ENCODE measurements around the gene MSI2.

DNA sequence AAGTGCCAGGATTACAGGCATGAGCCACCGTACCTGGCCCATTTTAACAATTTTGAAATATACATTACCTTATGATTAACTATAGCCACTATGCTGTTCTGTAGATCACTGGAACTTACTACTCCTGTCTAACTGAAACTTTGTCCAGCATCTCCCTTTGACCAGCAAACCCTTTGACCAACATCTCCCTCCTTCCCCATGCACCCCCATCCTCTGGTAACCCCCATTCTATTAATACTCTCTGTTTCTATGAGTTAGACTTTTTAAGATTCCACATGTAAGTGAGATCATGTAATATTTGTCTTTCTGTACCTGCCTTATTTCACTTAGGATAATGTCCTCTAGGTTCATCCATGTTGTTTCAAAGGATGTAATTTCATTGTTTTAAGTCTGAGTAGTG lies 178.0 kb downstream of the MSI2 start:
- TF ChIP-seq POLR2AphosphoS5 (IDR thresholded peaks at IDR 0.05; ENCODE audit: insufficient read depth, low read depth, low read length) (no peak), EZH2 (IDR thresholded peaks at IDR 0.05; ENCODE audit: borderline replicate concordance, low read depth, low read length, severe bottlenecking) (no peak), JUN (IDR thresholded peaks at IDR 0.05; ENCODE audit: borderline replicate concordance, insufficient read depth, insufficient read length, low read depth) (no peak)
- TF ChIP-seq, protein P1, sequence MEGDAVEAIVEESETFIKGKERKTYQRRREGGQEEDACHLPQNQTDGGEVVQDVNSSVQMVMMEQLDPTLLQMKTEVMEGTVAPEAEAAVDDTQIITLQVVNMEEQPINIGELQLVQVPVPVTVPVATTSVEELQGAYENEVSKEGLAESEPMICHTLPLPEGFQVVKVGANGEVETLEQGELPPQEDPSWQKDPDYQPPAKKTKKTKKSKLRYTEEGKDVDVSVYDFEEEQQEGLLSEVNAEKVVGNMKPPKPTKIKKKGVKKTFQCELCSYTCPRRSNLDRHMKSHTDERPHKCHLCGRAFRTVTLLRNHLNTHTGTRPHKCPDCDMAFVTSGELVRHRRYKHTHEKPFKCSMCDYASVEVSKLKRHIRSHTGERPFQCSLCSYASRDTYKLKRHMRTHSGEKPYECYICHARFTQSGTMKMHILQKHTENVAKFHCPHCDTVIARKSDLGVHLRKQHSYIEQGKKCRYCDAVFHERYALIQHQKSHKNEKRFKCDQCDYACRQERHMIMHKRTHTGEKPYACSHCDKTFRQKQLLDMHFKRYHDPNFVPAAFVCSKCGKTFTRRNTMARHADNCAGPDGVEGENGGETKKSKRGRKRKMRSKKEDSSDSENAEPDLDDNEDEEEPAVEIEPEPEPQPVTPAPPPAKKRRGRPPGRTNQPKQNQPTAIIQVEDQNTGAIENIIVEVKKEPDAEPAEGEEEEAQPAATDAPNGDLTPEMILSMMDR (IDR thresholded peaks at IDR 0.05; ENCODE audit: extremely low read depth in 1 of 2, insufficient read depth in 1 of 2, low read depth in 1 of 2, low read length in 2 of 2), result no peak
- TF ChIP-seq, protein P2, sequence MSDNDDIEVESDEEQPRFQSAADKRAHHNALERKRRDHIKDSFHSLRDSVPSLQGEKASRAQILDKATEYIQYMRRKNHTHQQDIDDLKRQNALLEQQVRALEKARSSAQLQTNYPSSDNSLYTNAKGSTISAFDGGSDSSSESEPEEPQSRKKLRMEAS (IDR thresholded peaks at IDR 0.05; ENCODE audit: insufficient read depth, insufficient read length), result no peak

Measured in endothelial cell of umbilical vein (primary cell).